A549 treated with CpdA at 1 μM for 4 hours (cell line): ENCODE data around the gene ZNF609. TPM values are rescaled to one million over a fixed set of nuclear protein-coding genes. Genes with fewer than 3 reads are reported as not detected.

Experiments used
- total RNA-seq: library from RNA; stranded (reverse); fragments of 200-300 nt; extraction: Qiagen RNA extraction; gene quantifications from 5 replicates; pipeline ENCODE4 v1.2.3, GENCODE V29; 2022; ENCODE audit warnings: low read depth

The ZNF609 gene, protein sequence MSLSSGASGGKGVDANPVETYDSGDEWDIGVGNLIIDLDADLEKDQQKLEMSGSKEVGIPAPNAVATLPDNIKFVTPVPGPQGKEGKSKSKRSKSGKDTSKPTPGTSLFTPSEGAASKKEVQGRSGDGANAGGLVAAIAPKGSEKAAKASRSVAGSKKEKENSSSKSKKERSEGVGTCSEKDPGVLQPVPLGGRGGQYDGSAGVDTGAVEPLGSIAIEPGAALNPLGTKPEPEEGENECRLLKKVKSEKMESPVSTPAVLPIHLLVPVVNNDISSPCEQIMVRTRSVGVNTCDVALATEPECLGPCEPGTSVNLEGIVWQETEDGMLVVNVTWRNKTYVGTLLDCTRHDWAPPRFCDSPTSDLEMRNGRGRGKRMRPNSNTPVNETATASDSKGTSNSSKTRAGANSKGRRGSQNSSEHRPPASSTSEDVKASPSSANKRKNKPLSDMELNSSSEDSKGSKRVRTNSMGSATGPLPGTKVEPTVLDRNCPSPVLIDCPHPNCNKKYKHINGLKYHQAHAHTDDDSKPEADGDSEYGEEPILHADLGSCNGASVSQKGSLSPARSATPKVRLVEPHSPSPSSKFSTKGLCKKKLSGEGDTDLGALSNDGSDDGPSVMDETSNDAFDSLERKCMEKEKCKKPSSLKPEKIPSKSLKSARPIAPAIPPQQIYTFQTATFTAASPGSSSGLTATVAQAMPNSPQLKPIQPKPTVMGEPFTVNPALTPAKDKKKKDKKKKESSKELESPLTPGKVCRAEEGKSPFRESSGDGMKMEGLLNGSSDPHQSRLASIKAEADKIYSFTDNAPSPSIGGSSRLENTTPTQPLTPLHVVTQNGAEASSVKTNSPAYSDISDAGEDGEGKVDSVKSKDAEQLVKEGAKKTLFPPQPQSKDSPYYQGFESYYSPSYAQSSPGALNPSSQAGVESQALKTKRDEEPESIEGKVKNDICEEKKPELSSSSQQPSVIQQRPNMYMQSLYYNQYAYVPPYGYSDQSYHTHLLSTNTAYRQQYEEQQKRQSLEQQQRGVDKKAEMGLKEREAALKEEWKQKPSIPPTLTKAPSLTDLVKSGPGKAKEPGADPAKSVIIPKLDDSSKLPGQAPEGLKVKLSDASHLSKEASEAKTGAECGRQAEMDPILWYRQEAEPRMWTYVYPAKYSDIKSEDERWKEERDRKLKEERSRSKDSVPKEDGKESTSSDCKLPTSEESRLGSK (N-terminal part only)
- total RNA-seq, result 17.6 to 23.8 TPM (median 23.6 TPM) in 5 replicates

GRCh38 chr15:64460206-64460723 is at the start of gene ZNF609:
Gene ZNF609, plus strand, starts transcription at chr15:64460578. Its CDS starts 38,842 bp downstream, at chr15:64499420.

Other genes with a start within 250 kb of the ZNF609 start
- 14.7 to 17.9 TPM (median 16.5 TPM) in 5 replicates for gene CSNK1G1, start 104.4 kb upstream of the ZNF609 start, total RNA-seq
- gene PCLAF, start 79.1 kb upstream of the ZNF609 start, total RNA-seq, result 155 to 299 TPM (median 157 TPM) in 5 replicates
- 23.9 to 33.1 TPM (median 27.0 TPM) in 5 replicates for gene TRIP4, start 72.7 kb upstream of the ZNF609 start, total RNA-seq